Measurements from ENCODE around the gene OR51B4.

DNA sequence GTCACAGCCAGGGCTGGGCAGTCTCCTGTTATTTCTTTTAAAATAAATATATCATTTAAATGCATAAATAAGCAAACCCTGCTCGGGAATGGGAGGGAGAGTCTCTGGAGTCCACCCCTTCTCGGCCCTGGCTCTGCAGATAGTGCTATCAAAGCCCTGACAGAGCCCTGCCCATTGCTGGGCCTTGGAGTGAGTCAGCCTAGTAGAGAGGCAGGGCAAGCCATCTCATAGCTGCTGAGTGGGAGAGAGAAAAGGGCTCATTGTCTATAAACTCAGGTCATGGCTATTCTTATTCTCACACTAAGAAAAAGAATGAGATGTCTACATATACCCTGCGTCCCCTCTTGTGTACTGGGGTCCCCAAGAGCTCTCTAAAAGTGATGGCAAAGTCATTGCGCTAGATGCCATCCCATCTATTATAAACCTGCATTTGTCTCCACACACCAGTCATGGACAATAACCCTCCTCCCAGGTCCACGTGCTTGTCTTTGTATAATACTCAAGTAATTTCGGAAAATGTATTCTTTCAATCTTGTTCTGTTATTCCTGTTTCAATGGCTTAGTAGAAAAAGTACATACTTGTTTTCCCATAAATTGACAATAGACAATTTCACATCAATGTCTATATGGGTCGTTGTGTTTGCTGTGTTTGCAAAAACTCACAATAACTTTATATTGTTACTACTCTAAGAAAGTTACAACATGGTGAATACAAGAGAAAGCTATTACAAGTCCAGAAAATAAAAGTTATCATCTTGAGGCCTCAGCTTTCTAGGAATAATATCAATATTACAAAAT, 13.4 kb downstream of the OR51B4 start:
- TF ChIP-seq, protein P1, sequence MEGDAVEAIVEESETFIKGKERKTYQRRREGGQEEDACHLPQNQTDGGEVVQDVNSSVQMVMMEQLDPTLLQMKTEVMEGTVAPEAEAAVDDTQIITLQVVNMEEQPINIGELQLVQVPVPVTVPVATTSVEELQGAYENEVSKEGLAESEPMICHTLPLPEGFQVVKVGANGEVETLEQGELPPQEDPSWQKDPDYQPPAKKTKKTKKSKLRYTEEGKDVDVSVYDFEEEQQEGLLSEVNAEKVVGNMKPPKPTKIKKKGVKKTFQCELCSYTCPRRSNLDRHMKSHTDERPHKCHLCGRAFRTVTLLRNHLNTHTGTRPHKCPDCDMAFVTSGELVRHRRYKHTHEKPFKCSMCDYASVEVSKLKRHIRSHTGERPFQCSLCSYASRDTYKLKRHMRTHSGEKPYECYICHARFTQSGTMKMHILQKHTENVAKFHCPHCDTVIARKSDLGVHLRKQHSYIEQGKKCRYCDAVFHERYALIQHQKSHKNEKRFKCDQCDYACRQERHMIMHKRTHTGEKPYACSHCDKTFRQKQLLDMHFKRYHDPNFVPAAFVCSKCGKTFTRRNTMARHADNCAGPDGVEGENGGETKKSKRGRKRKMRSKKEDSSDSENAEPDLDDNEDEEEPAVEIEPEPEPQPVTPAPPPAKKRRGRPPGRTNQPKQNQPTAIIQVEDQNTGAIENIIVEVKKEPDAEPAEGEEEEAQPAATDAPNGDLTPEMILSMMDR (conservative IDR thresholded peaks at IDR 0.05; ENCODE audit: low read depth, low read length), result no peak
- TF ChIP-seq EZH2phosphoT487 (IDR thresholded peaks at IDR 0.05; ENCODE audit: borderline replicate concordance, low read length), result no peak
- no peak for TF ChIP-seq EZH2 (IDR thresholded peaks at IDR 0.05; ENCODE audit: low read length, unreplicated experiment)
